Body of pancreas (tissue), 4 donors: ENCODE measurements around the gene SLC22A23.

Source experiments
- POLR2A ChIP-seq, 3 donors: fragments of 450-650 bp; IDR thresholded peaks; one replicate each; pipeline ENCODE4 v1.6.1; 2016; ENCODE audit warnings: antibody characterized with exemption in 3 of 3, mild to moderate bottlenecking in 2 of 3
- TF ChIP-seq, protein P1 (sequence below), 7 experiments: fragments of 450-650 bp in 4 of 7; fragments of 200-600 bp in 3 of 7; sonication (generic) in 3 of 7; IDR thresholded peaks; one replicate each; pipeline ENCODE4 v1.5.1; 2016 to 2019; ENCODE audit warnings: antibody characterized with exemption in 7 of 7

DNA sequence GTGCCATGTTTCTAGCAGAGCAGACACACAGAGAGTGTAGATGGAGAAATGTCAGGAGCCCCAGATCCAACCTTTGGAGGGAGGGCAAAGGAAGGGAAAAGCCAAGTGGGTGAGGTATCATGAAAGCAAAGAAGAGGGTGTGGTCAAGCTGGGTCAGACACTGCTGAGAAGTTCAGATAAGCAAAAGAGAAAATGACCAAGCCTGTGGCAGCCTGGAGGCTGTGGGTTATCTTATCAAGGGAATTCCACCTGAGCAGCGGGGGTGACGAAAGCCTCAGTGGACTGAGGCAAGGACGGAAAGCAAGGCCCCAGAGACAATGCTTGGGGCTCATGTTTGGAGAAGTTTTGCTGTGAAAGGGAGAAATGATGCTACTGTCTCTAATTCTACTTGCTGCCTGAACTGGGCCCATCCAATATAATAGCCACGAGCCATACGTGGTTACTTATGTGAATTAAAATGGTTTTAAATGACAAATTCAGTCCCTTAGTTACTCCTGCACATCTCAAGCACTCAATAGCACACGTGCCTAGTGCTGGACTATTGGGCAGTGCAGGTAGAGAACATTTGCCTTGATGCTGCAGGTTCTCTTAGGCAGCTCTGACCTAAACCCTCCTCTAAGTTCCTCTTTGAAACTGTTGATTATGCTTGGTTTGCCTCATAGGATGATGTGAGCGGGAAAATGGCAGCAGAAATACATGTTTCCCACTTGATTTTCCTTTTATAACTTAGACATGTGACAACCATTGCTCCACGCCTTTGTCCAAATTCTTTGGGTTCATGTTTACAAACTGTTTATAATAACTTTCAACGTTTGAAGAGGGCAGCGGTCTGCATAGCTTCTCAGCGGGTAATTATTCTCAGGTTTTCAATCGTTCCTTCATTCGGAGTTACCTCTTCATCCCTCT is 63.7 kb downstream of the SLC22A23 start:
- TF ChIP-seq, protein P1, sequence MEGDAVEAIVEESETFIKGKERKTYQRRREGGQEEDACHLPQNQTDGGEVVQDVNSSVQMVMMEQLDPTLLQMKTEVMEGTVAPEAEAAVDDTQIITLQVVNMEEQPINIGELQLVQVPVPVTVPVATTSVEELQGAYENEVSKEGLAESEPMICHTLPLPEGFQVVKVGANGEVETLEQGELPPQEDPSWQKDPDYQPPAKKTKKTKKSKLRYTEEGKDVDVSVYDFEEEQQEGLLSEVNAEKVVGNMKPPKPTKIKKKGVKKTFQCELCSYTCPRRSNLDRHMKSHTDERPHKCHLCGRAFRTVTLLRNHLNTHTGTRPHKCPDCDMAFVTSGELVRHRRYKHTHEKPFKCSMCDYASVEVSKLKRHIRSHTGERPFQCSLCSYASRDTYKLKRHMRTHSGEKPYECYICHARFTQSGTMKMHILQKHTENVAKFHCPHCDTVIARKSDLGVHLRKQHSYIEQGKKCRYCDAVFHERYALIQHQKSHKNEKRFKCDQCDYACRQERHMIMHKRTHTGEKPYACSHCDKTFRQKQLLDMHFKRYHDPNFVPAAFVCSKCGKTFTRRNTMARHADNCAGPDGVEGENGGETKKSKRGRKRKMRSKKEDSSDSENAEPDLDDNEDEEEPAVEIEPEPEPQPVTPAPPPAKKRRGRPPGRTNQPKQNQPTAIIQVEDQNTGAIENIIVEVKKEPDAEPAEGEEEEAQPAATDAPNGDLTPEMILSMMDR (IDR thresholded peaks at IDR 0.05) = no peak
- TF ChIP-seq POLR2A (IDR thresholded peaks at IDR 0.05) = no peak
